HG03460 (cell line): Measurements from ENCODE around the gene S1PR2.
"Not testable (repeated sequence)": the region's sequence is repeated elsewhere in the genome, so short reads cannot be mapped to it uniquely, and the experiment has no call there.

Experiments
- ATAC-seq: cut with Tn5 transposase; IDR thresholded peaks from one replicate; pipeline ENCODE4 v1.9.1; 2021; ENCODE audit not compliant: unreplicated experiment

The S1PR2 gene

DNA sequence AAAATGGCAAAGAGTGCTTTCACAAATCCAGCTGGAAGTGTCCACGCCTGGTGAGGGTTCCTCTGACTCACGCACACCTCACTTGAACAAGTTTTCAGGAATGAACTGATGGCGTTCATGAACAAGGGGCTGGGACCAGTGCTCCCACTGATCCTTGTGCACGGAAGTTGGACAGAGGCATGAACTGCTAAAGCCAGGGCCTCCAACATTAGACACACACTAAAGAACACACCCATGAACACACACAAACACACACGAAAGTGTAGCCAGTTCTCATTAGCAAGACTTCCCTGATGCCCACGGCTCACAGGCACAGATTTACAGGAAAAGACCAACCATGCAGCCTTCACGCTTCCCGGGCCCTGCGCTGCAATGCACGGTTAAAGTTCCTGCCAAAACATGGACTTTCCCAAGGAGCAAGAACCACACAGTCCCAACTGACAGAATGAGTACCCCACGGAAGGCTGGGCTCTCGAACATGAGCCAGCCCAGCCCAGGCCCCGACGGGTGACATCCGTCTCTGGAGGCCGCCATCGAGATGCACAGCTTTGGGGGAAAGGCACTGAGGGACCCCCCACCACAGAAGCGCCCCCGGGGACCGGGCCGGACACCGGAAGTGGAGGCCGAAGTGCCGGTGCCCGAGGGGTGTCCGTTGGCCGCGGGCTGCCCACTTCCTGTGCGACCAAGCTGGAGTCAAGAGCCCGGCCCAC, 37.2 kb downstream of the S1PR2 start:
- ATAC-seq, result no peak

DNA sequence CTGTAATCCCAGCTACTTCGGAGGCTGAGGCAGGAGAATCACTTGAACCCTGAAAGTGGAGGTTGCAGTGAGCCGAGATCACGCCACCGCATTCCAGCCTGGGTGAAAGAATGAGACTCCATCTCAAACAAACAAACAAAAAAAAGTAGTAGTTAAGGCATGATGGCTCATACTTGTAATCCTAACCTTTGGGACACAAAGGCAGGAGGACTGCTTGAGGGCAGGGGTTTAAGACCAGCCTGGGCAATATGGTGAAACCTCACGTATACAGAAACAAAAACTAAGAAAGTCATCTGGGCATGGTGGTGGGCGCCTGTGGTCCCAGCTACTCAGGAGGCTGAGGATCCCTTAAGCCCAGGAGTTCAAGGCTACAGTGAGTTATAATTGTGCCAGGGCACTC, 38.2 kb downstream of the S1PR2 start:
- no peak for ATAC-seq

DNA sequence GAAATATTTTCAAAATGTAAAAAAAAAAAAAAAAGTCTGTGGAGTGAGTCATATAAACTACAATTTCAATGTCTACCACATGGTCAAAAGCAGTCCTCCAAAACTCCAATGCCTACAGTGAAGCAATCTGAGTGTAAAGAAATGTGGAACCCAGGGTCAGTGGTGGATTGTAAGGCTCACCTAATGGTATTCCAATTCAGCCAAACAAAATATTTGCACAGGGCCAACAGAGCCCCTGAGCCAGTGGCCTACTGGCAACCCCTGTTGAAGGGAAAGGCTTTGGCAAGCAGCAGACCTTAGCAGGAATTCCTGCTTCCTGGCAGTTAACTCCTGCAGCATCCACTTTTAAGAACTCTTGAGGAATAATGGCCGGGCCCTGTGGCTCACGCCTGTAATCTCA, 39.8 kb downstream of the S1PR2 start:
- no peak for ATAC-seq

DNA sequence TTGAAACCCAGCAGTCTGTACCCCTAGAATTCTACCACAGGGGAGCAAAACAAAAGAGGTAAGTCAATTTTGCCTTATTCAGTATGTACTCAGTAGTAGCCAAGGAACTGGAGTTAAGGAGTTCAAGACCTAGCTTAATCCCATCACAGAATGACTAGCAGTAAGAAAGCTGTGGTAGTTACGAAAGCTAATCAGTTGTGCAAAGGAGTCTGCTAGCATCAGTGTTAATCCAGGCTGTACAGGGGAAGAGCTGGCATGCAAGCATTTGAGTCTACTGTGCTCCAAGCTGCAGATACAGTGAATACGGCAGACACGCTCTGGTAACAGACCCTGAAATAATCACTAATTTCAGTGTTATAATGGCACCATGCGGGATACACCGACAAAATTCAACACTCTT, 41.1 kb downstream of the S1PR2 start:
- no peak for ATAC-seq

DNA sequence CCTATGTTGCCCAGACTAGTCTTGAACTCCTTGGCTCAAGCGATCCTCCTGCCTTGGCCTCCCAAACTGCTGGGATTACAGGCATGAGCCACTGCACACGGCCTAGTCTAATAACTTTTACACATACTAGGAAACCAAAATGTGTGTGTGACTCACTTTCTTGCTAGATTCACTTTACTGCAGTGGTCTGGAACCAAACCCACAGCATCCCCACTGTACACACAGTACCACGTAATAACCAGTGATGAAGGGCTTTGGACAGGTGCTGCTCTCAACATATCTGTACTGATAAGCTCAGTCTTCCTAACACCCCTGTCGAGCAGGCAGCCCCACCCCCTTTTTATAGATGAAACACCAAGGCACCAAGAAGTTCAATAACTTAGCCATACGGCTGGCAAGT, 41.5 kb downstream of the S1PR2 start:
- ATAC-seq, result no peak

DNA sequence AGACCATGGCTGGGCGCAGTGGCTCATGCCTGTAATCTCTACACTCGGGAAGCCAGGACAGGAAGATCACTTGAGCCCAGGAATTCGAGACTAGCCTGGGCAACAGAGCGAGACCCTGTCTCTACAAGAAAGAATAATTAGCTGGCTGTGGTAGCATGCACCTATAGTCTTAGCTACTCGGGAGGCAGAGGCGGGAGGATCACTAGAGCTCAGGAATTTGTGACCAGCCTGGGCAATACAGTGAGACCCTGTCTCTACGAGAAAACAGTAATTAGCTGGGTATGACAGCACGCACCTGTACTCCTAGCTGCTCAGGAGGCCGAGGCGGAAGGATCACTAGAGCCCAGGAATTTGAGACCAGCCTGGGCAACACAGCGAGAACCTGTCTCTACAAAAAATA, 43.8 kb downstream of the S1PR2 start:
- ATAC-seq, result no peak

DNA sequence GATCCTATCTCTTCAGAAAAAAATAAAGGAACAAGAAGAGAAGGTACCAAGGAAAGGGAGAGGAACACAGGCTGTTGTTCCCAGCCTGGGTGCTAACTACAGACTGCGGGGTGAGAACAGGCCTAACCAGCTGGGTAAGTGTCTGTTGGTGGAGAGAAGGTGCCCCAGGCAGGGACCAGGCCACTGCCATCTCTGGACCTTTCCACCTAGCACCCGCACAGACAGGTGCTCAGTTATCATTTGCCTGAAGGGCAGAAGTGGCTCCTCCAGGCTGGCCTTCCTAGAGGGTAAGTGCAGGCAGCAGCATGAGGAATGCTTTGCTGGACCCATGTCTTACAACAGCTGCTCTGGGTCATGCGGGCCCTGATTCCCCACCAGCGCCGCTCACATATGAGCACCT, 46.5 kb downstream of the S1PR2 start:
- ATAC-seq, result no peak

DNA sequence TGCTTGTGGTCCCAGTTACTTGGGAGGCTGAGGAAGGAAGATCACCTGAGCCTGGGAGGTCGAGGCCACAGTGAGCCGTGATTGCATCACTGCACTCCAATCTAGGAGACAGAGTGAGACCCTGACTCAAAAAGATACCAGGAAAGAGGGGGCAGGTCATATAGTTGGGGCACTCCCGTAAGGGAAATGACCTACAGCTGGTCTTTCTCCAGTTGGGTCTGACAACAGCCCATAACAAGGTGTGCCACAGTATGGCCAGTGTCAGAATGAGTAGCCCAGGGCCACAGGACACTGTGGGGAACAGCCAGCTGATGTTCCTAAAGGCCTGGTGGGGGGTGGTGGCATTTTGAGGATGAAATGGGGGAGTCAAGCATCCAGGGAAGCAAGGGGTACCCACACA, 47.2 kb downstream of the S1PR2 start:
- no peak for ATAC-seq

DNA sequence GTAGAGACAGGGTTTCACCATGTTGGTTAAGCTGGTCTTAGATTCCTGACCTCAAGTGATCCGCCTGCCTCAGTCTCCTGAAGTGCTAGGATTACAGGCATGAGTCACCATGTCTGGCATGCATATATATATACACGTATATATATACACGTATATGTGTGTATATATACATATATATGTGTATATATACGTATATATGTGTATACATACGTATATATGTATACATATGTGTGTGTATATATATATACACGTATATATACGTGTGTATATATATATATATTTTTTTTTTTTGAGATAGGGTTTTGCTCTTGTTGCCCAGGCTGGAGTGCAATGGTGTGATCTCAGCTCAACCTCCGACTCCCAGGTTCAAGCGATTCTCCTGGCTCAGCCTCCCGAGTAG, 48.3 kb downstream of the S1PR2 start:
- no peak for ATAC-seq

DNA sequence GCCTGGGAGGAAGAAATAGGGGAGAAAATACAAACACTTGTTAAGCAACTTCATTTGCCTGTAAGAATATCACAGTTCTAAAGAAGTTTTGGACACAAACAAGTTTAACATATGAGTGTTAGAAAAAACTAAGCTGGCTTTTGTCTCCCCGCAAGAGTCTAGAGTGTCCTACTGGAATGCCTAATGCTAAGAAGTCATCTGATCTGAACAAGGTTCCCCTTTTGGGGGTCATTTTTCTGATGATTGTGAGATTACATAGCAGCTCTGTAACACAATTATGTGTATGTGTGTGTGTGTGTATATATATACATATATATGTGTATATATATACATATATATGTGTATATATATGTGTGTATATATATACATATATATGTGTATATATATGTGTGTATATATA, 49.1 kb downstream of the S1PR2 start:
- ATAC-seq, result no peak

DNA sequence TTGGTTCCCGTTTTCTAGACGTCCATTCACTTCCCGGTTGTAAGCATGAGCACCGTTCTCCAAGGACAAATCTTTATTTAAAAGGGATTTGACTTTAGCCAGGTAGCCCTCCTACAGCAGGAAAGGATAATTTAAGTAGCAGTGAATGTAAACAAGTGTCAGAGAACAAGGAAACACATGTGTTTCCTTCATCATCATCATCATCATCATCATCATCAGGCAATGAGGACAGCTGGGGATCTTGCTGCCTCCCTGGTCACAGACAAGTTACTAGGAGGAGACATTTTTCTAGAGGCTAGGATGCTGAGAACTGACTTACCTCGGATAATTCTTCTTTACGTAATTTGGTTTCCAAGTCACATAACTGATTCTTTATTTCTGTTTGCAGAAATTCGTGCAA, 50.7 kb downstream of the S1PR2 start:
- no peak for ATAC-seq

DNA sequence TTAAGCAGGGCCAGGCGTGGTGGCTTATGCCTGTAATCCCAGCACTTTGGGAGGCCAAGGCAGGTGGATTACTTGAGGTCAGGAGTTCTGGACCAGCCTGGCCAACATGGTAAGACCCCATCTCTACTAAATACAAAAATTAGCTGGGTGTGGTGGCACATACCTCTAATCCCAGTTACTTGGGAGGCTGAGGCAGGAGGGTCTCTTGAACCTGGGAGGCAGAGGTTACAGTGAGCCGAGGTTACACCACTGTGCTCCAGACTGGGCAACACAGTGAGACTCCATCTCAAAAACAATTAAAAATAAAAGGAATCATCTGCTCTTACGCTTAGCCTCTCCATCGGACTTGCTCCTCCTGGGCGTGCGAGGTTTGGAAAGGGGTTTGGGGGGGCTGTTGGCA, 51.1 kb downstream of the S1PR2 start:
- ATAC-seq, result not testable (repeated sequence)

DNA sequence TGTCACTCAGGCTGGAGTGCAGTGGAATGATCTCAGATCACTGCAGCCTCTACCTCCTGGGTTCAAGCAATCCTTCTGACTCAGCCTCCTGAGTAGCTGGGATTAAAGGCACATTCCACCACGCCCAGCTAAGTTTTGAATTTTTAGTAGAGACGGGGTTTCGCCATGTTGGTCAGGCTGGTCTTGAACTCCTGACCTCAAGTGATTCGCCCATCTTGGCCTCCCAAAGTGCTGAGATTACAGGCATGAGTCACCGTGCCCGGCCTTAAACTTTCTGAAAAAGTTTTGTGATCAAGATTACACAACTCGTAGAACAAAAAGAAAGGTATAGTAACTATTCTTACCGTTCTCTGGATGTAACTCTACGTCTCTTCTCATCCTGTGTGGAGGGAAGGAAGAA, 57.6 kb downstream of the S1PR2 start:
- no peak for ATAC-seq
